ENCODE measurements around the gene CACNA2D4.

Gene CACNA2D4

DNA sequence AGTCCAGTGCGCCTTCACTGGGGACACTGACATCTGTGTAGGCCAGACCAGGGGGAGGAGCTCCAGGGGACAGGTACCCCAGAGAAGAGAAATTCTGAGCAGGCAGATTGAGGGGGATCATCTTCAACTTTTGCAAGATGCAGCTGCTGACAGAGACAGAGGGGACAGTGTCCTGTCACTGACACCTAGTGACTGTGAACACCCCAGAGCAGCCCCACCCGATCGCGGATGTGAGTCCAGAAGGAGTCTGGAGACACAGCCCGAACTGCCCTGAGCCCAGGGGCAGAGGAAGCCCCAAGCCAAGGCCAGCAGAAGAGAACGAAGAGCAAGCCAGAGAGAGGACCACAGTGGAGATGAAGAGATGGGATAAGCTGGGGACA, 119.8 kb downstream of the CACNA2D4 start:
- TF ChIP-seq FOXK2 (IDR thresholded peaks at IDR 0.05) (no peak), ELF4 (IDR thresholded peaks at IDR 0.05) (no peak), BHLHE40 (IDR thresholded peaks at IDR 0.05; ENCODE audit: borderline replicate concordance) (no peak), SP1 (IDR thresholded peaks at IDR 0.05) (no peak), HDGF (IDR thresholded peaks at IDR 0.05; ENCODE audit: borderline replicate concordance) (no peak), LEF1 (IDR thresholded peaks at IDR 0.05; ENCODE audit: borderline replicate concordance) (no peak), ARNT (IDR thresholded peaks at IDR 0.05) (no peak), SUZ12 (IDR thresholded peaks at IDR 0.05) (no peak), L3MBTL2 (conservative IDR thresholded peaks at IDR 0.05) (no peak), FOXM1 (IDR thresholded peaks at IDR 0.05; ENCODE audit: borderline replicate concordance) (no peak), NFRKB (IDR thresholded peaks at IDR 0.05) (no peak), FOXA1 (IDR thresholded peaks at IDR 0.05) (no peak), CTBP1 (IDR thresholded peaks at IDR 0.05; ENCODE audit: borderline replicate concordance) (no peak), ZNF384 (IDR thresholded peaks at IDR 0.05) (no peak), TARDBP (IDR thresholded peaks at IDR 0.05) (no peak)
- TF ChIP-seq, protein P1, sequence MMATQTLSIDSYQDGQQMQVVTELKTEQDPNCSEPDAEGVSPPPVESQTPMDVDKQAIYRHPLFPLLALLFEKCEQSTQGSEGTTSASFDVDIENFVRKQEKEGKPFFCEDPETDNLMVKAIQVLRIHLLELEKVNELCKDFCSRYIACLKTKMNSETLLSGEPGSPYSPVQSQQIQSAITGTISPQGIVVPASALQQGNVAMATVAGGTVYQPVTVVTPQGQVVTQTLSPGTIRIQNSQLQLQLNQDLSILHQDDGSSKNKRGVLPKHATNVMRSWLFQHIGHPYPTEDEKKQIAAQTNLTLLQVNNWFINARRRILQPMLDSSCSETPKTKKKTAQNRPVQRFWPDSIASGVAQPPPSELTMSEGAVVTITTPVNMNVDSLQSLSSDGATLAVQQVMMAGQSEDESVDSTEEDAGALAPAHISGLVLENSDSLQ (IDR thresholded peaks at IDR 0.05): no peak
- DNase-seq (ENCODE audit: extremely low spot score): no peak
- CTCF ChIA-PET: interaction anchor here (3.0 kb wide), 1 partner anchor 141 kb away, joined by 17 read pairs; no protein-coding TSS in a partner anchor
- POLR2A ChIA-PET: interaction anchor here (1.2 kb wide), 1 partner anchor 108 kb away, joined by 4 read pairs; the partner anchor contains the start of gene ADIPOR2

DNA sequence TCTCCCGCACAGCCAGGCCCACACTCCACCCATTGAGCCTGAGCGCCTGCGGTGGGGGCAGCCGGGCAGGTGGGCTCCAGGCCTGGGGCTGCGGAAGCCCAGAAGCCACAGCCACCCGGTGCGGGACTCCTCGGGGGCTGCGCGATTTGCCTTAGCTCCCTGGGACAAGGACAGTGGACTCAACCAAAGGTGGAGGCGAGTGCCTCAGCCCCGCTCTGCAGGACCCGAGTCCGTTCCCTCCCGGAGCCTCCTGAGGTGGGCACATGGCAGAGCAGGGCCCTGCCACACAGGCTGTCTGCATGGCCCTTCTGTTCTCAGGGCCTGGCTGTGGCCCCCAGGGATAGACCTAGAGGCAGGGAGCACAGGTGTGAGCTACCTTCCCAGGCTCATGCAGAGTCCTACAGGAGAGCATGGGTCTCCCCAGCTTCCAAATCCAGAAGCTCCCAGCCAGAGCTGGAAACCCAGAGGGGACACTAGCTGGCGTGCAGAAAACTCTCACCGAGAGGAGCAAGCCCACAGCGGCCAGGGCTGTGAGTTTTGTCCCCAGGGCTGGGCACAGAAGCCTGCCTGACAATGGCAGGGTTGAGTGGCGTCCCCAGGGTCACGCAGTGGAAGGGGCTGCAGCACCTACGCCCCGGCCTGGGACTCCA, 120.3 kb downstream of the CACNA2D4 start:
- POLR2A ChIA-PET: interaction anchor here (1.2 kb wide), 1 partner anchor 107 kb away, joined by 4 read pairs; the partner anchor contains the start of gene ADIPOR2
- TF ChIP-seq ZNF384 (IDR thresholded peaks at IDR 0.05) (no peak), L3MBTL2 (conservative IDR thresholded peaks at IDR 0.05) (no peak), TARDBP (IDR thresholded peaks at IDR 0.05) (no peak), SUZ12 (IDR thresholded peaks at IDR 0.05) (no peak), FOXA1 (IDR thresholded peaks at IDR 0.05) (no peak), FOXM1 (IDR thresholded peaks at IDR 0.05; ENCODE audit: borderline replicate concordance) (no peak), ELF4 (IDR thresholded peaks at IDR 0.05) (no peak)
- TF ChIP-seq, protein P1 (IDR thresholded peaks at IDR 0.05): no peak
- no peak for DNase-seq (ENCODE audit: extremely low spot score)
- CTCF ChIA-PET: interaction anchor here (3.0 kb wide), 1 partner anchor 142 kb away, joined by 17 read pairs; no protein-coding TSS in a partner anchor

DNA sequence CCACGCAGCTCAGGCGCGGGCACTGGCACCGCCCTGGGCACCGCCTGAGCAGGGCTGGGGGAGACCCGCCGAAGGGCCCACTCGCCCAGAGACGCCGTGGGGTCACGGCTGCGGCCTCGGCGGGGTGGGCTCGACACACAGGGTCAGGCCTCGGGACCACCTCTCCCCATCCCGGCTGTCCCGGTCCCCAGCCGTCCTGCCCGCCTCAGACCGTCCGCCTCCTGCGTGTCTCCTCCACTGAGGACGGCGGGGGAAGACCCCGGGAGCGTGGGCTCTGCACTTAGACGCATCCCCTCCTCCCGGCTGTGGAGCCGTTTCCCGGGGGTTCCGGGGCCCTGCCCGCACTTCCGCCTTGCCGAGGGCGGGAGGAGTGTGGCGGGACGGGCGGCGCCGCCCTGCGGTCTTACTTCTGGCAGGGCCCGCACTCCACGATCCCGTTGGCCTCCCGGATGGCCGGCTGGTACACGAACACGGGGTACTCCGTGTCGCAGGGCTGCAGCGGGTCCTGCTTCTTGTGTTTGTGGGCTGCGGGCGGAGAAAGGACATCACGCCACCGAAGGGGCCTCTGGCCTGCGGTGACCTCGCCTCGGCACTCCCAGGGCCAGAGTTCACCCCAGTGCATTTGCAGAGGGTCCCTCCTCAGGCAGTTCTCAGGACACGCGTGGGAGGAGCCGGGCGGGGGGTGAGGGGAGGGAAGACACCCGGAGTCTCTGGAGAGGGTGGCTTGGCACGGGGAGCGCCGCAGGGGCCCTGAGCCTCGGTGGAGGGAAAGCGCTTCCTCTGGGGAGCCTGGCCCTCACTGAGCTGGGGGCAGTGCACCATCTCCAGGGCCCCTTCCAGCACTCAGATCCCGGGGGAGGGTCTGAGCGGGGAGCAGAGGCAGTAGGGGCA, 121.2 kb downstream of the CACNA2D4 start:
- TF ChIP-seq FOXK2 (IDR thresholded peaks at IDR 0.05): no peak
- TF ChIP-seq ZNF384 (IDR thresholded peaks at IDR 0.05): no peak
- TF ChIP-seq FOXA1 (IDR thresholded peaks at IDR 0.05): no peak
- no peak for TF ChIP-seq NFRKB (IDR thresholded peaks at IDR 0.05)
- no peak for TF ChIP-seq BHLHE40 (IDR thresholded peaks at IDR 0.05; ENCODE audit: borderline replicate concordance)
- no peak for TF ChIP-seq FOXM1 (IDR thresholded peaks at IDR 0.05; ENCODE audit: borderline replicate concordance)
- TF ChIP-seq HDGF (IDR thresholded peaks at IDR 0.05; ENCODE audit: borderline replicate concordance): no peak
- TF ChIP-seq TARDBP (IDR thresholded peaks at IDR 0.05): no peak
- no peak for TF ChIP-seq LEF1 (IDR thresholded peaks at IDR 0.05; ENCODE audit: borderline replicate concordance)
- TF ChIP-seq, protein P1 (IDR thresholded peaks at IDR 0.05): no peak
- no peak for TF ChIP-seq CTBP1 (IDR thresholded peaks at IDR 0.05; ENCODE audit: borderline replicate concordance)
- no peak for TF ChIP-seq L3MBTL2 (conservative IDR thresholded peaks at IDR 0.05)
- ChIA-PET CTCF (interaction anchor here (3.0 kb wide), 1 partner anchor 142 kb away, joined by 17 read pairs; no protein-coding TSS in a partner anchor), POLR2A (no interaction called here)
- no peak for DNase-seq (ENCODE audit: extremely low spot score)

DNA sequence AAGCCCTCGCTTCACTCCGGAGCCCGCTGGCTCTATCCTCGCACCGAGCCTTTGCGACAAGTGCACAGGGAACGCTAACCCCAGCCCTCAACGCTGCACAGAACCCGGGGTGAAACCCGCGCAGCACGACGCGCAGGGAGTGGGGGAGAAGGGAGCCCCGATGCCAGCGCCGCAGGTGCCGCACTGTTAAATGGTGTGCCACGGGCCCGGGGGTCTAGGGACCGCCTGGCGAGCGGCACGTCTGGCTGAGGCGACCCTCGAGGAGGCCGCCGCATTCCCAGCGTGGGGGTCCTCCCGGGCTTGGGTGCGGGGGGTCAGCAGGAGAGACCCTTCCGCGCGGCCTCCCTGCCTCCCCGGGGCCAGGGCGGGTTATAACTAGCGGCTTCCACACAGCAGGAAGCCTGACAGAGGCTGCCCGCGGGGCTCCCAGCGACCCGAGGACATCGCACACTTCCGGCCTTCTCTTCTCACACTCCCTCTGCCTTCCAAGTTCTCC, 121.9 kb downstream of the CACNA2D4 start:
- CTCF ChIA-PET: interaction anchor here (2.5 kb wide), 1 partner anchor 143 kb away, joined by 18 read pairs; no protein-coding TSS in a partner anchor
- POLR2A ChIA-PET: no interaction called here
- TF ChIP-seq TARDBP (IDR thresholded peaks at IDR 0.05) (no peak), BHLHE40 (IDR thresholded peaks at IDR 0.05; ENCODE audit: borderline replicate concordance) (no peak), NFRKB (IDR thresholded peaks at IDR 0.05) (no peak), LEF1 (IDR thresholded peaks at IDR 0.05; ENCODE audit: borderline replicate concordance) (no peak), ZNF384 (IDR thresholded peaks at IDR 0.05) (no peak), FOXM1 (IDR thresholded peaks at IDR 0.05; ENCODE audit: borderline replicate concordance) (no peak), SUZ12 (IDR thresholded peaks at IDR 0.05) (no peak), FOXA1 (IDR thresholded peaks at IDR 0.05) (no peak), SP1 (IDR thresholded peaks at IDR 0.05) (no peak), ELF4 (IDR thresholded peaks at IDR 0.05) (no peak), FOXK2 (IDR thresholded peaks at IDR 0.05) (no peak), CTBP1 (IDR thresholded peaks at IDR 0.05; ENCODE audit: borderline replicate concordance) (no peak), ARNT (IDR thresholded peaks at IDR 0.05) (no peak), L3MBTL2 (conservative IDR thresholded peaks at IDR 0.05) (no peak)
- TF ChIP-seq, protein P1 (IDR thresholded peaks at IDR 0.05): no peak
- DNase-seq (ENCODE audit: extremely low spot score): no peak

All from HEK293T (cell line).